Keratinocyte (primary cell): Measurements from ENCODE around the gene CDC16. TPM values are rescaled to one million over a fixed set of nuclear protein-coding genes. Genes with fewer than 3 reads are reported as not detected.

Experiments
- DNase-seq: peaks from one replicate; pipeline ENCODE4 v3.0.0-alpha.2; 2011; ENCODE audit warnings: low read depth, missing footprints, low spot score
- FAIRE-seq: peaks from 2 replicates; lab custom pipeline; 2011; peaks lifted over from hg19 to GRCh38; lab: Jason Lieb, UNC
- H2AFZ ChIP-seq: 2 replicates; pipeline ENCODE4 v1.6.0; 2012; ENCODE audit warnings: low read length, control low read depth, inconsistent platforms; ENCODE audit not compliant: control insufficient read depth
- H3K27ac ChIP-seq: 2 replicates; pipeline ENCODE4 v1.5.1; 2011; ENCODE audit warnings: low read length; ENCODE audit not compliant: control insufficient read depth, insufficient read depth
- H3K27me3 ChIP-seq: 3 replicates; pipeline ENCODE4 v1.6.0; 2011; ENCODE audit warnings: low read length; ENCODE audit not compliant: control insufficient read depth, insufficient read depth; ENCODE audit errors: extremely low read depth
- H3K36me3 ChIP-seq, 2 experiments: 2 replicates in 1 of 2; 3 replicates in 1 of 2; pipeline ENCODE4 v1.5.1; 2011; ENCODE audit warnings: low read length in 2 of 2, mild to moderate bottlenecking in 1 of 2; ENCODE audit not compliant: control insufficient read depth in 2 of 2, insufficient read depth in 2 of 2; ENCODE audit errors: extremely low read depth in 1 of 2
- H3K4me1 ChIP-seq: 3 replicates; pipeline ENCODE4 v1.5.1; 2011; ENCODE audit warnings: low read length; ENCODE audit not compliant: control insufficient read depth, insufficient read depth; ENCODE audit errors: extremely low read depth
- H3K4me2 ChIP-seq: 3 replicates; pipeline ENCODE4 v1.6.0; 2011; ENCODE audit warnings: low read depth, low read length; ENCODE audit not compliant: control insufficient read depth, insufficient read depth; ENCODE audit errors: extremely low read depth
- H3K4me3 ChIP-seq, 3 experiments: fragments of 200-600 bp in 1 of 3; sonication (generic) in 1 of 3; 2 replicates in 2 of 3; 3 replicates in 1 of 3; pipeline ENCODE4 v1.5.1; 2011 to 2016; ENCODE audit warnings: low read length in 3 of 3, mild to moderate bottlenecking in 3 of 3, control low read depth in 2 of 3, inconsistent platforms in 1 of 3, low read depth in 1 of 3, mixed read lengths in 1 of 3, mixed run types in 1 of 3, moderate library complexity in 1 of 3; ENCODE audit not compliant: control insufficient read depth in 2 of 3, insufficient read depth in 2 of 3; ENCODE audit errors: extremely low read depth in 1 of 3
- H3K79me2 ChIP-seq: 2 replicates; pipeline ENCODE4 v1.6.0; 2012; ENCODE audit warnings: low read length; ENCODE audit not compliant: control insufficient read depth, insufficient read depth
- H3K9ac ChIP-seq: 3 replicates; pipeline ENCODE4 v1.6.0; 2011; ENCODE audit warnings: low read length; ENCODE audit not compliant: control insufficient read depth, insufficient read depth; ENCODE audit errors: extremely low read depth
- H3K9me1 ChIP-seq: 3 replicates; pipeline ENCODE4 v1.6.0; 2011; ENCODE audit warnings: low read length; ENCODE audit not compliant: control insufficient read depth, insufficient read depth; ENCODE audit errors: extremely low read depth
- H3K9me3 ChIP-seq: 2 replicates; pipeline ENCODE4 v1.5.1; 2012; ENCODE audit warnings: low read depth, low read length; ENCODE audit not compliant: control insufficient read depth
- H4K20me1 ChIP-seq: 3 replicates; pipeline ENCODE4 v1.6.0; 2011; ENCODE audit warnings: low read length; ENCODE audit not compliant: control insufficient read depth, insufficient read depth; ENCODE audit errors: extremely low read depth
- CTCF ChIP-seq, 3 experiments: IDR thresholded peaks in 1 of 3; conservative IDR thresholded peaks in 1 of 3; optimal IDR thresholded peaks in 1 of 3; 2 replicates in 2 of 3; 3 replicates in 1 of 3; pipeline versions ENCODE3 to v1.5.1; 2011; ENCODE audit warnings: low read length in 3 of 3, mild to moderate bottlenecking in 3 of 3, moderate library complexity in 2 of 3, control low read depth in 1 of 3, inconsistent platforms in 1 of 3; ENCODE audit not compliant: insufficient read depth in 2 of 3; ENCODE audit errors: extremely low read depth in 1 of 3
- EZH2 ChIP-seq: IDR thresholded peaks from one replicate; pipeline ENCODE4 v1.6.1; 2012; ENCODE audit warnings: inconsistent platforms, mild to moderate bottlenecking, low read length, moderate library complexity
- dilution Hi-C: fragments of 300-500 bp; cut with MboI; formaldehyde crosslinking; loops from one replicate; pipeline ENCODE4 v1.7.0; 2020; ENCODE audit warnings: low sequenced_read_pairs; ENCODE audit not compliant: extremely low pct_ligation_motif_present
- polyA minus RNA-seq, 3 experiments: library from RNA; depleted of rRNA, polyadenylated mRNA; stranded (reverse); fragments of >200 nt; gene quantifications; 1 replicate in 1 of 3; 2 replicates in 1 of 3; 3 replicates in 1 of 3; pipeline ENCODE4 v1.2.3, GENCODE V29; 2011
- polyA plus RNA-seq, 5 experiments: library from polyadenylated mRNA; depleted of rRNA in 3 of 5; stranded (reverse) in 3 of 5; stranded (forward) in 1 of 5; unstranded in 1 of 5; fragments of >200 nt; gene quantifications; 1 replicate in 1 of 5; 2 replicates in 3 of 5; 3 replicates in 1 of 5; pipeline versions ENCODE4 v1.2.1 to v1.2.3, GENCODE V29; 2011 to 2012; ENCODE audit warnings: missing spikeins in 2 of 5, low read depth in 1 of 5, low replicate concordance in 1 of 5

Gene CDC16
- polyA plus RNA-seq, result 66.4 to 91.8 TPM (median 74.5 TPM) in 3 replicates
- 117 TPM for polyA plus RNA-seq (2011; ENCODE audit: low read depth)
- polyA plus RNA-seq (2011; cell fraction: cytosol; rRNA removed), result 54.7 and 95.4 TPM in 2 replicates
- 123 and 150 TPM in 2 replicates for polyA plus RNA-seq (2011; cell fraction: nucleus; rRNA removed)
- polyA plus RNA-seq (2012; ENCODE audit: low replicate concordance), result 52.5 and 53.2 TPM in 2 replicates
- 20.1 to 79.7 TPM (median 41.6 TPM) in 3 replicates for polyA minus RNA-seq
- 34.7 TPM for polyA minus RNA-seq (2011; cell fraction: cytosol; rRNA and poly(A)+ RNA removed)
- 36.8 and 65.9 TPM in 2 replicates for polyA minus RNA-seq (2011; cell fraction: nucleus; rRNA and poly(A)+ RNA removed)

GRCh38 chr13:114234645-114235421 lies at the start of gene CDC16:
Gene CDC16 (plus strand): TSS chr13:114234897. CDS start chr13:114235085, 188 bp downstream.
- Histone ChIP-seq H3K4me1 (peaks cover 5% of the 10 kb centered on the region), H3K79me2 (peaks cover 21% of the 10 kb centered on the region), H3K4me3 (peak within 1 kb of the TSS; percentile 79 to 94 (median 86)), H3K36me3 (peaks cover 10 to 11% of the 10 kb centered on the region in 2 experiments), H3K9ac (peak within 1 kb of the TSS; percentile 88), H3K27ac (peak within 1 kb of the TSS; percentile 76), H3K27me3 (peaks cover 3% of the 10 kb centered on the region), H2AFZ (peak within 1 kb of the TSS; percentile 84), H3K9me3 (no peaks in the 10 kb centered on the region), H4K20me1 (no peaks in the 10 kb centered on the region), H3K9me1 (no peaks in the 10 kb centered on the region), H3K4me2 (peak within 1 kb of the TSS; percentile 99)
- FAIRE-seq (no peak), DNase-seq (peak; percentile 40)
- TF ChIP-seq EZH2, result no peak
- peak in 2 of 3 experiments; percentile 3 to 20 for TF ChIP-seq CTCF (optimal IDR thresholded peaks at IDR 0.05 in 1 of 3, IDR thresholded peaks at IDR 0.05 in 1 of 3, conservative IDR thresholded peaks at IDR 0.05 in 1 of 3; ENCODE audit: extremely low read depth in 1 of 3, insufficient read depth in 2 of 3, low read length in 3 of 3)
- dilution Hi-C loops, result no loop called here

GRCh38 chr13:114185182-114185971 lies 49.3 kb upstream of the CDC16 start:
- dilution Hi-C loops, result no loop called here
- H4K20me1 ChIP-seq, result no peaks in the 10 kb centered on the region
- no peaks in the 10 kb centered on the region for H3K4me1 ChIP-seq
- H3K27ac ChIP-seq, result no peak overlapping the region
- H2AFZ ChIP-seq, result no peak overlapping the region
- no peaks in the 10 kb centered on the region for H3K36me3 ChIP-seq
- H3K9me1 ChIP-seq, result no peaks in the 10 kb centered on the region
- H3K4me2 ChIP-seq, result no peak overlapping the region
- H3K4me3 ChIP-seq, result no peak overlapping the region
- H3K27me3 ChIP-seq, result peaks cover 6% of the 10 kb centered on the region
- no peak for TF ChIP-seq EZH2
- TF ChIP-seq CTCF (optimal IDR thresholded peaks at IDR 0.05 in 1 of 3, IDR thresholded peaks at IDR 0.05 in 1 of 3, conservative IDR thresholded peaks at IDR 0.05 in 1 of 3; ENCODE audit: extremely low read depth in 1 of 3, insufficient read depth in 2 of 3, low read length in 3 of 3), result no peak
- H3K9me3 ChIP-seq, result peaks cover 6% of the 10 kb centered on the region
- H3K9ac ChIP-seq, result no peak overlapping the region
- DNase-seq (no peak), FAIRE-seq (no peak)
- no peaks in the 10 kb centered on the region for H3K79me2 ChIP-seq
